Measurements from ENCODE around the gene TCF25.
A peak's percentile ranks its signal among the peaks of the same experiment; 100 is the strongest.

Gene TCF25

DNA sequence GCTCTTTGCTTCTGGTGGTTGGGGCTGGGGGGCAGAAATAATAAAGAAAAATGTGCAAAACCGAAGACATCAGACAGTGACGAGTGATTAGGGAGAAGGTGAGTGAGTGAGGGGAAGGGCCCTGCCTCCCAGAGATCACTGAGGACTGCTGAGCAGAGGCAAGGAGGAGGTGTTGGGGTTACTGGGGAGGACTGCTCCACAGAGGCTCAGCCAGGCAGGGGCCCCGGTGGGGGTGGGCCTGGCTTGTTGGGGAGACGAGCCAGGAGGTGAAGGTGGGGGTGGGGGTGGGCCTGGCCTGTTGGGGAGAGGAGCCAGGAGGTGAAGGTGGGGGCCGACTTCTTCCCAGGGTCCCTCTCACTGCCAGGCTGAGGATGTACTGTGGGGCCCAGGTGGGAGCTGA lies 73.1 kb downstream of the TCF25 start:
- DNase-seq (ENCODE audit: low spot score), result no peak

DNA sequence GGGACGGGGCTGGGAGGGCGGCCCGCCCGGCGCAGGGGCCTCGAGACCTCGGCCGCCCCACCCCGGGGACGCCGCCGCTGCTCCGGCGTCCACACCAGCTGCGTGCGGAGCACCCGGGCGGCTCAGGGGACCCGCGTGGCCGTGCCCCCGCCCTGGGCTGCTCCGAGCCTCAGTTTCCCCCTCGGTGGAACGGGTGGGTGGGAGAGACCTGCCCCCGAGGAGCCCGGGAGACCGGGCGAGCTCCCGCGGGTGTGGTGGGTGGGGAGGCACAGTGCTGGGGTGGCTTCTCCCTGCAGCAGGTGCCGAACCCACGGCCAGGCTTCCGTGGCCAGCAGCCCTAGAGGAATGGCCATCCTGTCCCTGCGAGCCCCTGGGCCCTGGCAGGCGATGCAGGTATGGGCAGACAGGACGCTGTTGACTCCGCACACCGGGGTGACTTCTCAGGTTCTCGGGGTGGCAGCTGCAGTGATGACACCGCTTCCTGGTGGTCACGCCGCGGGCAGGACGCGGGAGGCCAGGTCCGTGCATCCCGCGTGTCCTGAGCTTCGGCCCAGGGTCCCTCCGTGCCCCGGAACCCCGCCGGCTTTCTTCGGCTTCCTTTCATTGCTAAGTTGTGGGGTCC lies 75.8 kb downstream of the TCF25 start:
- peak; percentile 39 for DNase-seq (ENCODE audit: low spot score)

DNA sequence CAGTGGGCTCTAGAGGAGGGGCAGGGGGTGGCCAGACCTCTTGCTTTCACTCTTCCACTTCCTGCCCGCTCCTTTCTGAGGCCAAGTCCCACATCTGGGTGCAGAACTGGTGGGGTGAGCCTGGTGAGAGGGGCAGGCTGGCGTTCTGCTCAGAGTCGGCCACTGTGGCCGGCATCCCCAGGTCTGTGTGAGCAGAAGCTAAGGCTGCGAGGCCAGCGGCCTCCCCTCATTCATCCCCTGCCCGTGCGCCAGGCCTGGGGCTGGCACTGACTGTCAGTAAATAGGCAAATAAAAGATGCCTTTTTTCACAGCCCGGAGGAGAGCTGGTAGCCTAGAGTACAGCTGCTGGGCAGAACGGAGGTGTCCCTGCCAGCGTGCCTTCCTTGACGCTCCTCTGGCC lies 76.4 kb downstream of the TCF25 start:
- no peak for DNase-seq (ENCODE audit: low spot score)

DNA sequence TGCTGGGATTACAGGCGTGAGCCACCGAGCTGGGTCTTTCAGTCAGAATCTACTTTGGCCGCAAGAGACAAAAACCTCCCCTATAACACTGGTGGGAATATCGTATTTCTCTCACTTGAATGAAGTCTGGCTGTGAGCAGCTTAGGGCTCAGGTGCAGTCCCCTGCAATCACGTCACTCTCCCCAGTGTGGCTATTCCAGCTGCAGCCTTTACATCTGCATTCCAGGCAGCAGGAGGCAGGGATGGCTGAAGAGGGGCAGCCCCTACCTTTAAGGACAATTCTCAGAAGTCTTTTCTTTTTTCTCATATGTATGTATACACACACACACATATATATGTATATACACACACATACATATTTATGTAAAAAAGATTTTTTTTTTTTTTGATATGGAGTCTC lies 78.1 kb downstream of the TCF25 start:
- DNase-seq (ENCODE audit: low spot score), result no peak

DNA sequence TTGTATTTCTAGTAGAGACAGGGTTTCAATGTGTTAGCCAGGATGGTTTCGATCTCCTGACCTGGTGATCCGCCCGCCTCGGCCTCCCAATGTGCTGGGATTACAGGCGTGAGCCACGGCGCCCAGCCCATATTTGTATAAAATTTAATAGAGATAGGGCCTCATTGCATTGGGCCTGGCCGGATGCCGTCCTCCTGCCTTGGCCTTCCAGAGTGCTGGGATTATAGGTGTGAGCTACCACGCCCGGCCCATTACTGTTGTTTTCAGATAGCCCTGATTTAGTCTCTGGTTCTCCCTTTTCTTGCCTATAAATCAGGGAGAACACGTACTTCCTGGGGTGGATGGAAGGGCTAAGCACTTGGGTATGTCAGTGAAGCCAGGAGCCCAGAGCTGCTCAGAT lies 78.7 kb downstream of the TCF25 start:
- no peak for DNase-seq (ENCODE audit: low spot score)

DNA sequence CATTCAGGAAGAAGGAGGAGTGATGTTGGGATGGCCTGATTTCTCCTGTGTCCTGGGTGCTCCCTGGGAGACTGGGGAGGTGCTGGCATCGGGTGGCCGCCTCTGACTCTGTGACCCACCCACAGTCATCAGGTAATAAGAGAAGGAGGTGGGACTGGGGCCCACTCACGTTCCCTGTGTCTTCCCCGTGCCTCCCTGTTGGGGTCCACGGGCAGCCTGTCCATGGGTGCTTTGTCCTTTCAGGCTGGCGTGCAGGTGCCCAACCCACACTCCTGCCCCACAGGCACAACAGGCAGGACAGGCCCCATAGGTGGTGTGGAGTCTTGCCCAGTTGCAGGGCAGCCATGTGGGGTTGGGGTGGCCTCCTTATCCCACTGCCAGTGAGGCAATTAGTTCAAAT lies 79.2 kb downstream of the TCF25 start:
- no peak for DNase-seq (ENCODE audit: low spot score)

DNA sequence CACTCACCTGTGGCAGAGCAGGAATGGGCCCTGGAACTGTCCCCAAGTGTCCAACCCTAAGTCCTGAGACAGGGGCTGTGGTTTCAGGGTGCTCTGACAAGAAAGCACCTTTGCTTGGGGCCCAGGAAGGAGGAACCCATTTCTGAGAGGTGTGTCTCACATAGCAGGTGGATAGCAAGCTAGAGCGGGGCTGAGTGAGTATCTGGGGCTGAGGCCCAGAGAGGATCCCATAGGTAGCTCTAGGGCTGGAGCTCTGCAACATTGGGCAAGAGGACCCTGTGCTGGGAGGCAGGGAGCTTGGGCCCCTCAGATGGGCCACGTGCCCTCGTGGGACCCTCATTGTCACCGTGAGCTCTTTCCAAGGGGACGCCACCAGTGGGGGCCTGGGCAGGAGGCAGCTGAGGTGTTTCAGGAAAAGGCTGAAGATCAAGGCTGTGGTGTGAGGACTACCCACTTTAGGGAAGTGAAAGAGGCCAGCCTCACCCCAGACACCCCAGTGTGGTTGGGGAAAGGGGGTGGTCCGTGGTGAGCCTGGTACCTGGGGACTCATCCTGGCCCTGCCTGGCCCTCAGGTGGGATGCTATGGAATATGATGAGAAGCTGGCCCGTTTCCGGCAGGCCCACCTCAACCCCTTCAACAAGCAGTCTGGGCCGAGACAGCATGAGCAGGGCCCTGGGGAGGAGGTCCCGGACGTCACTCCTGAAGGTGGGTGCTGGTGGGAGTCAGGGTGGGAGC lies 80.4 kb downstream of the TCF25 start:
- no peak for DNase-seq (ENCODE audit: low spot score)

DNA sequence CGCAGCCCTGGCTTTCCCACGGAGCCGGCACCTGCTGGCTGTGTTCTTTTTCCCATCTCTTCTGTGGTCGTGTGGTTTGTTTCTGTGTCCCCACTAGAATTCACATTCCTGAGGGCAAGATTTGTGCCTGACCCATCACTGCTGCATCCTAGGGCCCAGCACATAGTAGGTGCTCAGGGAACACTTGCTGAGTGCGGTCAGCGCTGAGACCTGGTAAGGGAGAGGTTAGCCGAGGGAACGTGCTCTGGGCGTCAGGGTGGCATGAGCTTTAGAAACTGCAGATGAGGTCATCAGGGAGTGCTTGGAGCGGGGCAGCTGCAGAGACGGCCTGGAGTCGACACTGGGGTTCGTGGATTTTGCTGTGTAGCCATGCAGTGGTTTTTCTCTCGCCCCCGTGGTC lies 81.1 kb downstream of the TCF25 start:
- no peak for DNase-seq (ENCODE audit: low spot score)

DNA sequence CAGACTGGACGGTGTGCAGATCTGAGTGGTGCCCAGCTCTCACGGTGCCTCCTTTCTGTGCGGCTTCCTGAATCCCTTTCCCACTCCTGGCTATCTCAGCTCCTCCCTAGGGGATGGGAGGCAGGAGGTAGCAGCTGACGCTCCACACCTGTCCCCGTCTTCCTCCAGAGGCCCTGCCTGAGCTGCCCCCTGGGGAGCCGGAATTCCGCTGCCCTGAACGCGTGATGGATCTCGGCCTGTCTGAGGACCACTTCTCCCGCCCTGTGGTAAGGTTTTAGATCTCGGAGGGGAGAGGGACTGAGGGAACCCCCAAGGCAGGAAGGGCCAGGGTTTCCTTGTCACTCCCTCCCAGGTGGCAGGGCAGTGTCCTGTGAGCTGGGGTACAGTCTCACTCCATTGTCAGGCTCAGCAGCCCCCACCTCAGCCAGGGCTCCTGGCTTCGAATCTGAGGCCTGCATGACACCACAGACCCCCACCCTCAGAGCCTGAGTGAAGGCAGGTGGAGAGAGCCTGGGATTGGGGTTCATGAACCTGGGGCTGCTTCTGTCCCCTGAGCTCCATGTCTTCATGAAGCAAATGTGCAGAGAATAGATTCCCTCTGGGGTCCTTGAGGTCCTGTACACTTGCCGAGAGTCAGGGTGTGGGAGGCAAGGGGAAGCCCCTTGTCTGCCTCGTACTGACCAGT lies 81.8 kb downstream of the TCF25 start:
- no peak for DNase-seq (ENCODE audit: low spot score)

DNA sequence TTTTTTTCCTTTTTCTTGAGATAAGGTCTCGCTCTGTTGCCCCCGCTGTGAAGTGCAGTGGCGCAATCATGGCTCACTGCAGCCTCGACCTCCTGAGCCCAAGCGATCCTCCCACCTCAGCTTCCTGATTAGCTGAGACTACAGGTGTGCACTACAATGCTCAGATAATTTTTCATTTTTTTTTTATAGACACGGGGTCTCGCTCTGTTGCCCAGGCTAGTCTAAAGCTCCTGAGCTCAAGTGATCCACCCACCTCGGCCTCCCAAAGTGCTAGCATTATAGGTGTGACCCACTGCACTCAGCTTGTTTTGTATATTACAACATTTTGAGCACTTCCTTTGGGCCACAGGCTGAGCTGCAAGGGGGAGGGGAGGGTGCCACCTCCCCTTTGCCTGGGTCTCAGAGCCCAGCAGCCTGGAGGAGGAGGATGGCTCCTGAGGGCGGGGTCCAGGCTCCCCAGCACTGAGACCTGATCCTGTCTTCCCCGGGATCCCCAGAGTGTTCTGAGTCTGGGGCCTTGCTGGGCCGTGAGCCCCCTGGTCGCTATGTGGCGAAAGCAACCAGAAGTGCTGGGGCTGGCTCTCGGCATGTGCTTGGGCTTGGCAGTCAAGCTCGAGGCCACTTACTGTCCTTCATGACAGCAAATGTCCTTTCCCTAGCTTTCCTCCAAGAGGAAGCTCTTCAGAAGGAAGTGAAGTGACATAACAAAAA lies 83.3 kb downstream of the TCF25 start:
- DNase-seq (ENCODE audit: low spot score), result no peak

DNA sequence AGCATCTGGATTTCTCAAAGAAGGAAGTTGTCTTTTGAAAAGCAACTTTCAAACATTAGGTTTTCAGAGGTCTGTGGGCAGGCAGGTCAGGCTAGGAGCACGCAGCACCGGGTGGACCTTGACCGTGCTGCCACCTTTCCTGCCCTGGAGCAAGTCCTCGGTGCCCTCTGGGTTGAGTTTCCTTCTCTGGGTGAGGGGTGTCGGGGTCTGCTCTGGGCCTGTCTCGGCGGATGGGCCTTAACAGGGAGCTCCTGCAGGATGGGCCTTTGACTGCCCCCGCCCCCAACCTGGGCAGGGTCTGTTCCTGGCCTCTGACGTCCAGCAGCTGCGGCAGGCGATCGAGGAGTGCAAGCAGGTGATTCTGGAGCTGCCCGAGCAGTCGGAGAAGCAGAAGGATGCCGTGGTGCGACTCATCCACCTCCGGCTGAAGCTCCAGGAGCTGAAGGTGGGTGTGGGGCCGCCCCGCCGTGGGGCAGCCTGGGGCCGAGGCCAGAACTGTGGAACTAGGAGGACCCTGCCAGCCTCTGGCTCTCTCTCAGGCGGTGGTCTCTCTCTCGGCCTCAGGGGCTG lies 83.9 kb downstream of the TCF25 start:
- DNase-seq (ENCODE audit: low spot score), result no peak

DNA sequence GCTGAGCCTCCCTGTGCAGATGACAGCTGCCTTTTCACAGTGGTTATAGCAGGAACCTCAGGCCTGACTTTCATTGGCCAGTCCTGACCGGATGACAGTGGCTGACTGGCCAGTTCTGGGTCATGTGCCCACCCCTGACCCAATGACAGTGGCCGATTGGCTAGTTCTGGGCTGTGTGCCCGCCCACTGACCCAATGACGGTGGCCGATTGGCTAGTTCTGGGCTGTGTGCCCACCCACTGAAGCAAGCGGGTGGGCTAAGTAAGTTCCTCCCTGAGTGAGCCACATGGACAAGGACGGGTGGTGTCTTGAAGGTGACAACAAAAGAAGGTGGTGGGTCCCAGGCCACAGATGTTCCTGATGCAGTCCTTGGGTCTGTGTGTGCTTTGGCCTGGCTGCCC lies 84.7 kb downstream of the TCF25 start:
- peak; percentile 39 for DNase-seq (ENCODE audit: low spot score)

DNA sequence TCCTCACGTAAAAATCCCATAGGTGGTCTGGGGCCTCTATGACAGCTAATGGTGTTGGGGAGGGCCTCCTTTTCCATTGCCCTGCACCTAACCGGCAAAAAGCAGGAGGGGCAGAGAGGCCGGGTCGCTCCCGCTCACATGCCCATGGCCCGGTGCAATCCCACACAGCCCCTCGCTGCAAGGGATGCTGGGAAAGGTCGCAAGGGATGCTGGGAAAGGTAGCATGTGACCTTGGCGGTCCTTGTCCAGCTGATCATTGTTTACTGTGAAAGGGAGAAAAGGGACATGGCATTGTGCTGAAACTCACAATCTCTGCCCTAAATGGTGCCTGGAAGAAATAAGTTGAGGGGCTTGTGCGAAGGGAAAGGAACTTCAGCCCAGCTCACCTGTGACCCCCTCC lies 85.2 kb downstream of the TCF25 start:
- no peak for DNase-seq (ENCODE audit: low spot score)

DNA sequence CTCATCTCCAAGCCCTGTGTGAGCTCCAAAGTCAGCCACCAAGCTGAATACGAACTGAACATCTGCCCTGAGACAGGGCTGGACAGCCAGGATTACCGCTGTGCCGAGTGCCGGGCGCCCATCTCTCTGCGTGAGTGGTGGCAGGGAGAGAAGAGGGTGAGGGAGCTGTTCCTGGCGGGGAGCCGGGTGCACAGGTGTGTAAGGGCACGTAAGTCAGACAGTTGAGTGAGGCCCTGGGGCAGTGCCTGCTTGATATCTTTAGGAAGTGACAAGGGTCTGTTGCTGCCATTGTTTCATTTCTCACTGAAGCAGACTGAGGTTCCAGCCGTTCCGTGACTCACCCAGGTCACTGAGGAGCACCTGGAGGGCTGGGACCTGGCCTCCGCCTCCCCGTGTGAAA lies 87.6 kb downstream of the TCF25 start:
- DNase-seq (ENCODE audit: low spot score), result no peak

All from AG20443 (cell line).